ENCODE results near the gene DOCK7.
A peak's percentile ranks its signal among the peaks of the same experiment; 100 is the strongest.

Gene DOCK7

DNA sequence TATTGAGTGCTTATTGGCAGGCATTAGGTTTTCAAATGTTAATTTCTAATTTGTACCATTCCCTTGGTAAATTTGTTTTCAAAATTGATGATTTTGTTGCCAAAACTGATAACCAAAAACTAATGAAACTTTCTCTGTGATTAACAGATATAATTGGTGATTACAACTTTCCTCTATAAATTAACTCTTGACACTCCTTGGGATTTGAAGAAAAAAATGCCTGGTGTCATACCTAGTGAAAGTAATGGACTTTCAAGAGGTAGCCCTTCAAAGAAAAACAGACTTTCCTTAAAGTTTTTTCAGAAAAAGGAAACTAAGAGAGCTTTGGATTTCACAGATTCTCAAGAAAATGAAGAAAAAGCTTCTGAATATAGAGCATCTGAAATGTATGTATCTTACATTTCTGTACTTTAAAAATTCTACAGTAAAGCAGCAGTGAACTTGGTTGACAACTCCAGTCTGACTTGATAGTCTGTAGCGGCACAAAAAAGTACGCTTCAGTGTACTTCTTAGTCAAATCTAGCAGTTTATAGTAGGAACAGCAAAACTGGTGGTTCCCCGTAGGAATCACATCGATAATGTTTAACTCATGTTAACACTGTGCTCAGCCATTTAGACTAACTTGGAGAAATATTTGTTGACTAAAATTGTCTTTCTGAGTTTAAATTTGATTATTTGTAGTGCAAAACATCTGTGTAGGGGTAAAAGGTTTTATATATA, 248.4 kb downstream of the DOCK7 start:
- DNase-seq, result no peak

DNA sequence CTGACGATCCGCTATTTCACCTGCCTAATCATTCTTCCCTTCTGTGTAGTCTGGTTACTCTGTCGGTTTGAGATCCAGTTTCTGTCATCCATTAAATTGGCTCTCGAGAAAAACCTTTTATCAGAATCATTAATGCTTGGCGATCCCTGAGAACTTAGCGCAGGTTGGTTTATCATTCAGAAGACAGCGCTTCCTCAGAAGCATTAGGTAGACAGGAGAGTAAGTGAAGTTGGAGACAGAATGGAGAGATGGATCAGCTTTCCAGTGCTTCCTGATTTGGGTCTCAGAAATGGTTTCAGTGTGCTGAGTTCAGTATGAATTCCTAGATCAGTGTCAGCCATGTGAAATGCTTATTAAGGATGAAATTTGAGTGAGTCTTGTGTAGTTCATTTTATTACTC, 250.0 kb downstream of the DOCK7 start:
- peak; percentile 61 for DNase-seq

DNA sequence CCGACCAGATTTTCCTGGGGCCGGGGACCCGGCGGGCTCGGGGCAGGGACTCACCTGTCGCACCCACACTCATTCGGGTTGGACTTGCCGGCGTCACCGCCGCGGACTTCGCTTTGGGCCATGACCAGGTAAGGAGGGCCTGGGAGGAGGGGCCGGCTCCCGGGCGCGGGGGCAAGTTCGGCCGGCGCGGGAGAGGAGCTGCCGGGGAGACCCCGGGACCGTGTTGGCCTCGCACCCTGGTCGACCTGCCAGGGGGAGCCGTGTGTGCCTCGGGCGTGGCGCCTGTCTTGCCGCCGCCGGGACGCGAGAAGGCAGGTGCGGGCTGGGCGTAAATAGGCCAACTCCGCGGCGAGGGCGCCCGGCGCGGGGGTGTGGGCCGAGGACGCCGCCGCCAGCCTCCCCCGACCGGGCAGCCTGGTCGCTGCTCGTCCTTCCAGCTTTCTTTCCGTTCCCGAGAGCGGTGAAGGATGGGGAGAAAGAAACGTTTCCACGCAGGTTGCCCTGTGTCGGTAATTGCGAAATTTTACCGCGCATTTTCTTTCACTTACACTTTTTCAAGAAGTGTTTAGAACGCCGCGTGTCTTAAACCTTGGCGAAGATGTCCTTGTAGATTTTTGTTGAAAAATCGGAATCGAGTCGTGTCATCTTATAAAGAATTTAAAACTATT, 250.8 kb downstream of the DOCK7 start:
- DNase-seq, result no peak

DNA sequence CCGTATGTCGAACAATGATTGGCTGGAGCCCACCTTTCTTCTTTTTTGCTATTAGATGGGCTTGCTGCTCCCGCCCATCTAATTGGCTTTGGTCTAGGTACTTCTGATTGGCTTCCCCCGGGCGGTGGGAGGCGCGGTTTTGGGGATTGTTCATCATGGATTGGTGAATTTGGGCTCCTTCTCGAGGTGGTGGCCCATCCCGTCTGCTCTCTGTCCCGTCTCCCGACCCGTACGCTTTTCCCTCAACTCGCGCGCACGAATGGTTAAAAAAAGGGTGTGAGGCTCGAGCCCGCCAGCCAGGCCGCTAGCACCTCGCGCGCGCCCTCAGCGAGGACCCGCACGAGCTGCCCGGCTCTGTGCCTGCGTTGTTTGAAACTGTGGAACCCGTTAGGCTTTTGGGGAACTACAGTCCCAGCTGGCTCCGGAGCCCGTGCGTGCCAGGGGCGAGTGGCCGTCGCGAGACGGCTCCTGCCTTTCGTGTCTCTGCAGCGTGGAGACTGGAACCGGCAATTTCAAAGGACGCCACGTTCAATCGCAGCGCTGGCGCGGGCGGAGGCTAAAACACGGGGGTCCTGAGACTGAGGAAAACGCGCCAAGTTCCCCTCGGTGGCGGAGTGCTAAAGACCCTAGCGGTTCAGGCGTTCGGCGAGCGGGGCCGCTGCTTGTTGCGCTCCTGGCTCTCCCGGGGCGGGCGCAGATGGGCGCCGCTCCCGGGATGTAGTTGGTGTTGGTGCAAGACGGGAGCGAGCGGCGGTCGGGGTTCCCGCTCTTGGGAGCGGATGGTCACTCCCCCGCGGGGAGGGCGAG, 251.5 kb downstream of the DOCK7 start, which contains the start of gene USP1:
Gene USP1 (plus strand): TSS at position 584 of the 807 bp plus-strand sequence. CDS start 2,819 bp downstream, outside the sequence.
- DNase-seq, result peak; percentile 100

DNA sequence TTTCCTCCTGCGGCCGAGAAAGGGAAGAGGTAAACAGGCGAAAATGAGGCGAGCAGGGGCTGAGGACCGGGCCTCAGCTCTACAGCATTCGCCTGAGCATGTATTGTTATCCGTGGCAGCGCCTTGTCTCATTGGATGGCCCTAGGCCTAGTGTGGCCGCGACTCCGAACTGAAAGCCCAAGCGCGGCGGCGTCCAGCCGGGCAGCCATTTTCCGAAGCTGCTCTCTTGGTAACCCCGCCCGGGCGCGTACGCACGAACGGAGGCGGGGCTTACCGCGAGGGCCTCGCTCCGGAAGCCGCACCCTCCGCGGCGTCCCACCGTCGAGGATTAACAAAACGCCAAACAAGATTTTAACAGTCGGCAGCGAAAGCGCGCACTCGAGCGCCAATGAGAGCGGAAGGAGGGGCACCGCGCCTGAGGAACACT, 252.1 kb downstream of the DOCK7 start:
- DNase-seq, result no peak

DNA sequence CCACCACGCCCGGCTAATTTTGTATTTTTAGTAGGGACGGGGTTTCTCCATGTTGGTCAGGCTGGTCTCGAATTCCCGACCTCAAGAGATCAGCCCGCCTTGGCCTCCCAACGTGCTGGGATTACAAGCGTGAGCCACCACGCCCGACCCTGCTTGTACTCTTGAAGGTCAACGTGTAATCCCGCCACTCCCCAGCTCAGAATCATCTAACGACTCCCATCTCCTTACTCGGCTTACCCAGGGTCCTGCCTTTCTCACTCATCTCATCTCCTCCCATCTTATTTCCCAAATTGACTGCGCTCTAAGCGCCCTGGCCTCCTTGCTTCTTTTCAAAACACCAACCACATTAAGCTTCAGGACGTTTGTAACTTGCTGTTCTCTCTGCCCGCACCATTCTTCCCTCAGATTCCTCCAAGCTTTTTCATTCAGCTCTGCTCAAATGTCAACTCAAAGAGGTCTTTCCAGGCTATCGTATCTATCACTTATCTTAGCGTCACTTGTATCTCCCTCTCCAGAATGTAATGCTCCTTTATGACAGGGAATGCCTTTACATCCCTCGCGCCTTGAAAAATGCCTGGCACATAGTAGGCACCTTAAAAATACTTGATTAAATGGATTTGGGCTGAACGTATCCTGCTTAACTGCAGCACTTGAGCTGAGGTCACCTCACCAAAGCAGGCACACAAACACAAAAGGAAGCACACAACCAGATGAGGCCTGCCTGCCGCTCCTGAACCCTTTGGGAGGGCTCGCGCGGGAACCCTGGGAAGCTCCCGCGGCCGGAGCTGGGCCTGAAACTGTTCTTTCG, 252.8 kb downstream of the DOCK7 start:
- DNase-seq, result peak; percentile 83

DNA sequence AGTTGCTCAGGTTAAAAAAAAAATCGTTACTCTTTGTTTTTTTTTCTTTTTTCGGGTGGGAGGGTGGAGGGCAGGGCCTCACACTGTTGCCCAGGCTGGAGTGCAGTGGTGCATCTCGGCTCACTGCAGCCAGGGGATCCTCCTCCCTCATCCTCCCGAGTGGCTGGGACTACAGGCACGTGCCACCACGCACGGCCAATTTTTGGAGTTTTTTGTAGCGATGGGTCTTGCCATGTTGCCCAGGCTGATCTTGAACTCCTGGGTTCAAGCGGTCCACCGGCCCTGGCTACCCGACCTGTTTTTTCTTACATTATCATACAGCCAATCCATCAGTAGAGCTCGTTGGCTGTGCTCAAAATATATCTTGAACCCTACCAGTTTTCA, 253.6 kb downstream of the DOCK7 start:
- DNase-seq, result no peak

DNA sequence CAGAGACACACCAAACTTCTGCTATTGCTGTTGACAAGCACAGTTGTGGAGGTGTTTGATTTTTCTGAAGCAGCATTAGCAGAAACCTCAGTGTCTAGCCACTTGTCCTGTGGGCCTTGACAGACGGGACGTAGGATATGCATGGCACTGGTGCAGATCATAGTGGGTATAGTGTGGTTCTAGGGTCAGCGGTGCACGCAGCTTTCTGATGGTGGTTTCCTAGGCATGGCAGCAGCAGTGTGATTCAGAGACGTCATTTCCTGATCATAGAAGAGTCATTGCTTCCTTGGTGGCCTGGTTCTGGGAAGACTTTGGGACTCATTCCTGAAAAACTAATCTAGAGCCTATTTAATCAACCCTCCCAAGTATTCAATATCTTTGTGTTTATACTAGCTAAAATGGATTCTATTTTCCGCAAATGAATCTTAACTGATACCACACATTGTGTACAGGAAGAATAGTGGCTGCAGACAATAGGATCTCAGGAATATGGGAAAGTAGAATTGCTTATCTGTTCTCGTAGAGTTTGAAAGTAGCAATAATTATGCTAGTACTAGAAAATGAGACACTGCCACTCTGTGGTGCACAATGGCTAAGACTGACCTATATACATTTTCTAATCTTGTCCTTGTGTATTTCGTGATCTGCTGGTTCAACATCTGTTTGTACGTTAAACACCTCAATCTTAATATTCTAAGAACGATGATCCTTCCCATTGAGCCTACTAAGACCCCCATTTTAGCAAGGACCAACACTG, 254.1 kb downstream of the DOCK7 start:
- no peak for DNase-seq

GRCh38 chr1:62429581-62429980, 258.6 kb downstream of the DOCK7 start:
- no peak for DNase-seq

DNA sequence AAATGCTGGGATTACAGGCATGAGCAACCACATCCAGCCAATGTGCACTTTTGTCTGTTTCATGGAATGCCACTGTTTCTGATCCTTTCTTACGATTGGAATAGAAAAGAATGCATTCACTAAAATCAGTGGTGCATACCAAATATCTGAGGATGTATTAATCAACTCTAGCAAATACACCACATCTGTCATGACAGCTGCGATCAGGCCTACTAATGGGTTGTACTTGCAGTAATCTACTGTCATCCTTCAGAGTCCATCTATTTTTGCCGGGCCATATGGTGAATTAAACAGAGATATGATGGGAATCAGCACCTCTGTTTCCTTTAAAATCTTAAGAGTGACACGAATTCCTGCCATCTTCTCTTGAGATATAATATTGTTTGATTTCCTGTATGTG, 259.8 kb downstream of the DOCK7 start:
- DNase-seq, result no peak

- DNase-seq, result no peak
Observed at GRCh38 chr1:62426794-62427193, 261.4 kb downstream of the DOCK7 start.

GRCh38 chr1:62426237-62426636, 261.9 kb downstream of the DOCK7 start:
- DNase-seq, result no peak

GRCh38 chr1:62425041-62425440, 263.1 kb downstream of the DOCK7 start:
- DNase-seq, result no peak

DNA sequence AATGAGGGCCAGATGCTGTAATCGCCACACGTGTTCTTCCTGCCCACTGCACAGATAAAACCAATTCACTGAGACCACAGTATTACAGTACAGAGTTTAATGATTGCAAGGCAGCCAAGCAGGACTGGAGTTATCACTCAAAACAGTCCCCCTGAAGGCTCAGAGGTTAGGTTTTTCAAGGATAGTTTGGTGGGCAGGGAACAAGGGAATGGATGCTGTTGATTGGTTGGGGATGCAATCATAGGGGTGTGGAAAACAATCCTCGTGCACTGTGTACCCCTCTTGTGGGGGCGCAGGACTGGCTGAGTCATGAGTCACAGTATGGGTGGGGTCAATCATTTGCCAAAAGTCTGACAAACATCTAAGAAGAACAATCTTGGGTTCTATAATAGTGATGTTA, 263.8 kb downstream of the DOCK7 start:
- no peak for DNase-seq

GRCh38 chr1:62423580-62424242, 264.5 kb downstream of the DOCK7 start:
- DNase-seq, result no peak

DNA sequence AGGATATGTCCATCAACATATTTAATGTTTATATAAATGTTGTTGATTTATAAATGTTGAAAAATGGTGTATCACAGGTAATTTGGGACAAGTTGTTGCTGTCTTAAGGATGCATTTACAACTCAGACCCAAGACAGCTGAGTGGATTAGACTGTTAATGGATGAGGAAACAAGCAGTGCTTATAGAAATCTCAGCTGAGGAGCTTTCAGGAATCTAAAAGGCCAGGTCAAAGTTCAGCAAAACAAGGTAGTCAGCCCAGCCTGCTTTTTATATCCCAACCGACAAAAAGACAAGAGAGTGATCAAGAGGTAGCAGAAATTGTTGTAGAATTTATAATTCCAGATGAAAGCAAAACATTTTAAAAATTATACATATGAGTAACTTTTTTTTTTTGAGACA, 268.0 kb downstream of the DOCK7 start:
- DNase-seq, result no peak

DNA sequence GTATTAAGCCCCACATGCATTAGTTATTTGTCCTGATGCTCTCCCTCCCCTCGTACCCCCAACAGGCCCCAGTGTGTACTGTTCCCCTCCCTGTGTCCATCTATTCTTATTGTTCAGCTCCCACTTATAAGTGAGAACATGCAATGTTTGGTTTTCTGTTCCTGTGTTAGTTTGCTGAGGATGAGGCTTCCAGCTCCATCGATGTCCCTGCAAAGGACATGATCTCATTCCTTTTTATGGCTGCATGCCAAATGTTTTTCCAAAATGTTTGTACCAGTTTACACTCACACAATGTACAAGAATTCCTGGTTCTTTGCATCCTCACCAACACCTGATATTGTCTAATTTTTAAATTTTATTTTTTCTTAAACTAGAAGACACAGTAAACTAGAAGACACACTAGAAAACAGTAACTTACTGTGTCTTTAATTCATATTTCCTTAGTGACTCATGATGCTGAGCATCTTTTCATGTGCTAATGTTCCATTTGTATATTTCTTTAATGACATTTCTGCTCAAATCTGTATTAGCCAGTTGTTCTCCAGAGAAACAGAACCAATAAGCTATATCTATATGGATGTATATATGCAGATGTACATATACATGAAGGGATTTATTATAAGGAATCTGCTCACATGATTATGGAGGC, 270.7 kb downstream of the DOCK7 start:
- no peak for DNase-seq

- no peak for DNase-seq
Observed at GRCh38 chr1:62415687-62416086, 272.5 kb downstream of the DOCK7 start.

GRCh38 chr1:62407398-62408009, 280.7 kb downstream of the DOCK7 start:
- peak; percentile 79 for DNase-seq

GRCh38 chr1:62406576-62406975, 281.6 kb downstream of the DOCK7 start:
- DNase-seq, result no peak

GRCh38 chr1:62405247-62405646, 282.9 kb downstream of the DOCK7 start:
- no peak for DNase-seq
